Measurements from ENCODE around the gene CYP2J2.
"Not testable (repeated sequence)": the region's sequence is repeated elsewhere in the genome, so short reads cannot be mapped to it uniquely, and the experiment has no call there.

CYP2J2 gene, protein sequence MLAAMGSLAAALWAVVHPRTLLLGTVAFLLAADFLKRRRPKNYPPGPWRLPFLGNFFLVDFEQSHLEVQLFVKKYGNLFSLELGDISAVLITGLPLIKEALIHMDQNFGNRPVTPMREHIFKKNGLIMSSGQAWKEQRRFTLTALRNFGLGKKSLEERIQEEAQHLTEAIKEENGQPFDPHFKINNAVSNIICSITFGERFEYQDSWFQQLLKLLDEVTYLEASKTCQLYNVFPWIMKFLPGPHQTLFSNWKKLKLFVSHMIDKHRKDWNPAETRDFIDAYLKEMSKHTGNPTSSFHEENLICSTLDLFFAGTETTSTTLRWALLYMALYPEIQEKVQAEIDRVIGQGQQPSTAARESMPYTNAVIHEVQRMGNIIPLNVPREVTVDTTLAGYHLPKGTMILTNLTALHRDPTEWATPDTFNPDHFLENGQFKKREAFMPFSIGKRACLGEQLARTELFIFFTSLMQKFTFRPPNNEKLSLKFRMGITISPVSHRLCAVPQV

GRCh38 chr1:59926381-59927123 lies at the start of gene CYP2J2:
CYP2J2 (minus strand) TSS chr1:59926773; CDS start chr1:59926746, 27 bp downstream.
- DNase-seq: peak; percentile 71

- DNase-seq: no peak
Observed at GRCh38 chr1:59973719-59974118, 47.1 kb upstream of the CYP2J2 start.

DNA sequence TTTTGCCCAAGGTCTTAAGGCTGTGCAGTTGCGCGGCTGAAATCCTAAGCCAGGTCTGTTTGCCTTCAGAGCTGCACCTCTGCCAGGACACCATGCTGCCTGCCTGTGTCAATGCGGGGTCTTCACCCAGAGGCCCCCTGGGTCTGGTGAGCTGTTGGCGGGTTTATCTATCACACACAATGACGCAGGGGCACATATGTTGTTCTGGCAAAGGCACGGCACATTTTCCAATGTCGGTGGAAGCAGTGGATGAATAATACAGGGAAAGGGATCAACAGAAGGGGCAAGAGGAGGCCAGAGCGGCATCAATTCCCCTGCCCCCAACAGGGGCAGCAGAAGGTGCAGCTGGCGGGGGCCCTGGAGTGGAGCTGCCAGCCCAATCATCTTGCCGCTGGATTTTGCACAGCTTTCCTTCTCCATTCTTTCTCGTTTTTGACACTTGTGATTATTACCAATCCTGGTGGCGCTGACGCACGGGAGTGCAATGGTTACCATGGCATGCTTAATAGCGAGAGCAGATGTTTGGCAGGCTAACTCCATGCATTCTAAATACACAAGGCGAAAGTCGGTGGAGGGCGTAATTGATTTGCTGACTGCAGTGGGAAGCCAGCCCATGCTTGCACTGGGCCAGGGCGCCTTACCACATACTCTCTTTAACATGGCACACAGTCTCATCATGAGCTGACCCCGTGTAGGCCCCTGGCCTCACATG lies 45.8 kb upstream of the CYP2J2 start:
- DNase-seq: no peak

- peak; percentile 76 for DNase-seq
Observed at GRCh38 chr1:59971464-59971911, 44.9 kb upstream of the CYP2J2 start.

DNA sequence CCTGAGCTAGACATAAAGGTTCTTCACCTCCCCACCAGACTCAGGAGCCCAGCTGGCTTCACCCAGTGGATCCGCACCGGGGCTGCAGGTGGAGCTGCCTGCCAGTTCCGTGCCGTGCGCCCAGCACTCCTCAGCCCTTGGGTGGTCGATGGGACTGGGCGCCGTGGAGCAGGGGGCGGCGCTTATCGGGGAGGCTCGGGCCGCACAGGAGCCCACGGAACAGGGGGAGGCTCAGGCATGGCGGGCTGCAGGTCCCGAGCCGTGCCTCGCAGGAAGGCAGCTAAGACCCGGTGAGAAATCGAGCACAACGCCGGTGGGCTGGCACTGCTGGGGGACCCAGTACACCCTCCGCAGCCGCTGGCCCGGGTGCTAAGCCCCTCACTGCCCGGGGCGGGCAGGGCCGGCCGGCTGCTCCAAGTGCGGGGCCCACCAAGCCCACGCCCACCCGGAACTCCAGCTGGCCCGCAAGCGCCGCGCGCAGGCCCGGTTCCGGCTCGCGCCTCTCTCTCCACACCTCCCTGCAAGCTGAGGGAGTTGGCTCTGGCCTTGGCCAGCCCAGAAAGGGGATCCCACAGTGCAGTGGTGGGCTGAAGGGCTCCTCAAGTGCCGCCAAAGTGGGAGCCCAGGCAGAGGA lies 43.1 kb upstream of the CYP2J2 start:
- DNase-seq: not testable (repeated sequence)

DNA sequence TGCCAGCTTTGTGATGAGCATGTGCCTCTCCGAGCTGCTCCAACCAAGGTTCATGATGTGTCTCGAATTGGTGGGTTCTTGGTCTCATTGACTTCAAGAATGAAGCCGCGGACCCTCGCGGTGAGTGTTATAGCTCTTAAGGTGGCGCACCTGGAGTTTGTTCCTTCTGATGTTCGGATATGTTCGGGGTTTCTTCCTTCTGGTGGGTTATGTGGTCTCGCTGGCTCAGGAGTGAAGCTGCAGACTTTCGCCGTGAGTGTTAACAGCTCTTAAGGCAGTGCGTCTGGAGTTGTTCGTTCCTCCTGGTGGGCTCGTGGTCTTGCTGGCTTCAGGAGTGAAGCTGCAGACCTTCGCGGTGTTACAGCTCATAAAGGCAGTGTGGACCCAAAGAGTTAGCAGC lies 42.2 kb upstream of the CYP2J2 start:
- DNase-seq: not testable (repeated sequence)

DNA sequence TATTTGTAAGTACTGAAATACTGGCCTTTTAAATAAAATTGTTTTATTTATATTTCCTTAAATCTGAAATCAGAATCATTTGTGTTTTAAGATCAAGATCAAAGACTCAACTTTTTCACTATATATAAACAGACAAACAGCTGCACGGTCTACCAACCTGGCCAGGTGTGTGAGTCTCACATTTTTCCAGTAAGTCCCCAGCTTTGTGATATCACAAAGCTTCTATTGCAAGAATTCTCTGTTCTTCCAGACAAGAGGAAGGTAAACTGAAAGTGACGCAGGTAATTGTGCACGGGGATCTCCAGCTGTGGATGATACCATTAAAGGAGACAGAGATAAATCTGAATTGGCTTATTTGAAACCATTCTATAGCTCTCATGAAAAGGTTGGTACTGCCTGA lies 41.2 kb upstream of the CYP2J2 start:
- no peak for DNase-seq

DNA sequence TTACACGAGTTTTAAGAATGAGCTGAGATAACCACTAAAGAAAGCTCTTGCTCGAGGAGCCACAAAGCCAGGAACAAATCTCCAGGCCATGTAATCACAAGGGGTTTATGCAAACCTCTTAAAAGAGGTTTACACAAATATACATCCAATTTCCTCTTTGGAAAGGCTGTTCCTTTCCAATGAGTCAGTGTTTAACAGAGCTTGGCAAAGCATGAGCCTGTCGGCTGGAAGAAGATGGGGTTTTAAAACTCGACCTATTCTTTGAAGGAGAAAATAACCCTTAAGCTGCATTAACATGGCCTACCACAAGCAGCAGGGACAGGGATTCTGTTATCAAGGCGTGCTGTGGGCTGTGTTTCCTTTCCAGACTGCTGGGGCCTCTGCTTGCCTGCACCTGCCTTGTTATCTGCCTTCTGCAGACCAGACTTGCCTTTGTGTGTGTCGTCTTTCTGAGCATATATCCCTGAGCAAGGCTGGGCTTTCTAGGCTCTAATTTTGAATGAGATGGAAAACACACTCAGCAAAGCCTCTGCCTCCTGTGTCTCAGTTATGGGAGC lies 40.6 kb upstream of the CYP2J2 start:
- no peak for DNase-seq

GRCh38 chr1:59952065-59952464 lies 25.5 kb upstream of the CYP2J2 start:
- no peak for DNase-seq

DNA sequence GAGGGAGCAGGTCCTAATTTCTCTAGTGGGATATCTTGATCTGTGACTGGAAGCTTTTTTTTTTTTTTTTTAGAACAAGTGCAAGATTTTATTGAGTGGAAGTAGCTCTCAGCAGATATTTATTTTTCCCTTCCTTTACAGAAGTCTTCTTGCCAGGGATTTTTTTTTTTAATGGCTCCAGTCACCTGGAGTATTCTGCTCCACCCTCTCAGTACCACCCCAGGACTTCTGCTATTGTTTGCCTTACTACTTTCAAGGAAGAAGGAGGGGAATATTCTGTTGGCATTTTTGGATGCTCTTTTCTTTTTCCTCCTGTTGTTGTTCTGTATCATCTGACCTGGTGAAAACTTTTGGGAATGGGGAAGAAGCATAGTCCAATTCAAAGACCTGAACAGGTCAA lies 23.1 kb upstream of the CYP2J2 start:
- DNase-seq: no peak

DNA sequence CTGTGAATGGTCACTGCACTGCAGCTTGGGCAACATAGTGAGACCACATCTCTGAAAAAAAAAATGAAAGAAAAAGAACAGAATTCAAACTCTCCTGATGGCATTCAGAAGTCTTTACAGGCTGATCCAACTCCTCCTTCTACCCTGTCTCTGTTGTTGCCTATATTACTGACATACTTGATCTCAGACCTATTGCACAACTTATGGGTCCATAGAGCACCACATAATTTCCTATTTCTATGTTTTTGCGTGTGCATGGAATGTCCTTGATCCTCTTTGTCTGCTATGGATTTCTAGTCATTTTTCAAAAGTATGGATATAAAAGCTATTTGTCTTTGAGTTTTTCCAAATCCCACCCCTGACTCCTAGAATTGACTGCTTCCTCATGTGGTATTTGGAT lies 22.4 kb upstream of the CYP2J2 start:
- no peak for DNase-seq

GRCh38 chr1:59947047-59947938 lies 20.7 kb upstream of the CYP2J2 start:
- peak; percentile 73 for DNase-seq

GRCh38 chr1:59945790-59946189 lies 19.2 kb upstream of the CYP2J2 start:
- DNase-seq: no peak

- DNase-seq: no peak
Observed at GRCh38 chr1:59939393-59939792, 12.8 kb upstream of the CYP2J2 start.

DNA sequence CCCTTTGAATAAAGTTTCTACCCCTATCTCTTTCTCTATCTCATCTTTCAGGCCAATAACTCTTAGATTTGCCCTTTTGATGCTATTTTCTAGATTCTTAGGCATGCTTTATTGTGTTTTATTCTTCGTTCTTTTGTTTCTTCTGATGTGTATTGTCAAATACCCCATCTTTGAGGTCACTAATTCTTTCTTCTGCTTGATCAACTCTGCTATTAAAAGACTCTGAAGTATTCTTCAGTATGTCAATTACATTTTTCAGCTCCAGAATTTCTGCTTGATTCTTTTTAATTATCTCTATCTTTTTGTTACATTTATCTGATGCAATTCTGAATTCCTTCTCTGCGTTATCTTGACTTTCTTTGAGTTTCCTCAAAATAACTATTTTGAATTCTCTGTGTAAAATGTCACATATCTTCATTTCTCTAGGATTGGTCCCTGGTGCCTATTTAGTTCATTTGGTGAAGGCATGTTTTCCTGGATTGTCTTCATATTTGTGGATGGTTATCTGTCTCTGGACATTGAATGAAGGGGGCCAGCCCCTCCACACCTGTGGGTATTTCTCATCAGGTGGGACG lies 11.2 kb upstream of the CYP2J2 start:
- DNase-seq: no peak

DNA sequence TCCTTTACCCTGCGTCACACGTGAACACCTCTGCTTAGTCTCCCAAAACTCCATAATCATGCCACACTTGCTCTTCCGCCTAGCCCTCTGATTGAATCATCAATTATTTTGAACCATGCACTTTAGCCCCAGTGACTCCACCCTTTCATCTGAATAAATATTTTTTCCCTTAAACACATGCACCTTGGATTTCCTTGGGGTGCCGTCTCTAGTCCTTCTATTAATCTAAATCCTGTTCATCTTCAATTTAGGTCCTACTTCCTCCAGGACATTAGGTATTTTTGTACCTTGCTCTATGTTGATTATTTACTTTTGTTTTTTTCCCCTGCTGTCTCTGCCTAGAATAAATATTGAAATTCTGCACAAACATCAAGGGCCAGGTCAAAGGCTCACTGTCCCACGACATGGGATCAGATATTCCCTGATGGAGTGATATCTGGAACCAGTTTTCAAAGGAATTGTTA lies 9.8 kb upstream of the CYP2J2 start:
- no peak for DNase-seq

DNA sequence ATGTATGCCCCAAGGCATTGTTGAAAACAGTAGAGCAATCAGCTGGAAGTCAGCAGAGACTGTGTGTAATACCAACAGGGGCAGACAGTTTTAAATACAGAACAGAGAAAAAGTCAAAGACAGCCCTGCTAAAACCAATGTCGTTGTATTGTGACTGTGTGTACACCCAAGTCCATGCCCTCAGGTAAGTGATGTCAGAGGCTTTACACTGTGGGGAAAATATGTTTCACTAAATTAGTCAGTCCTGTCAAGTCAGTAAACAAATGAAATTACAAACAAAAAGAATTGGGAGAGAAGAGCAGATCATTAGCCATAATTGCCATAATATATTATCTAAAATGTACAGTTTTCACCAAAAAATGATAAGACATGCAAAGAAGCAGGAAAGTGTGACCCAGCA lies 2.4 kb upstream of the CYP2J2 start:
- no peak for DNase-seq

DNA sequence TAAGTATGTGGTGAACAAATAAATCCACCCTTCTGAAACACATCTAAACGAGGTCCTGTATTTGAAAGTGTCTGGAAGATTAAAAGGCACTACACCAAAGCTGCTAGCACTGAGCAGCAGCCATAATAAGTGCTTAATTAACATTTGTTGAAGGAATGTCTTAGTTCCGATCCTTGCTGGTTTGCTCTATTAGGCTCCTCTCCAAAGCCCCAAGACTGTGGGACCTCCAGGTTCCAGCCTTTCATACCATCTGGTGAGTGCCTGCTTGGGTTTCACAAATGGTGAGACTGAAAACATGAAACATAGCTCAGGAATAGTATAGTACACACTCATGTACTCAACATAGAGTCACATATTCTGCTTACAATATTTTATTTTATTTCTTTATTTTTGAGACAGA lies 640 bp upstream of the CYP2J2 start:
- no peak for DNase-seq

GRCh38 chr1:59924653-59925052 lies 1.9 kb downstream of the CYP2J2 start:
- DNase-seq: no peak

DNA sequence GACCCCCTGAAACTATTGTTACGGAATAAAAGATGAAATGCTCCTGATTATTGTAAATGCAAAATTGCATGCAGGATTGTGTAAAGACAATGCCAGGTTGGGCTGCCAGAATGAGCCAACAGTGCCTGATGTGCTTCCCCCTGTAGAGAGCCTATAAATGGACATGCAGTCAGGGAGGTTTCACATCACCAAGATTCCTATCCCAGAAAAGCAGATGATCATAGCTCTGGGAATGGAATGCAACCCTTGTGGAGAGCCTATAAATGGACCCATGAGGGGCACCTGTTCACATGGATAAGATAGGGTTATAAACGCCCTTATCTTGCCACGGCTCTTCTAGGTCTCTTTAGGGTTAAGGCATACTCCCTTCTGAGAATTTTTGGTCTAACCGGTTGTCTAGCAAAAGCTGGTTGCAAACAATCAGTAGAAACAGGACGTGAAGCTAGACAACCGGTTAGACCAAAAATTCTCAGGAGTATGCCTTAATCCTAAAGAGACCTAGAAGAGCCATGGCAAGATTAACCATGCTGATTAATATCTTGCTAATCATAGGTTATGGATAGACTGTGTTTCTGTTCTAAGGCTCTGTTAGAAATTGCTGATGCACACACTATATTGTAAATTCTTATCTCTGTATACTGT lies 5.2 kb downstream of the CYP2J2 start:
- DNase-seq: not testable (repeated sequence)

All from activated effector memory CD4-positive, alpha-beta T cell treated with anti-CD3 and anti-CD28 coated beads, Interleukin-2, amount 50 U/mL, for 16 hours (primary cell).